H1 (cell line): ENCODE data around the gene DENND11. TPM values are rescaled to one million over a fixed set of nuclear protein-coding genes. Genes with fewer than 3 reads are reported as not detected.

Source experiments
- BACH1 ChIP-seq: IDR thresholded peaks from 2 replicates; pipeline ENCODE4 v1.6.1; 2012; ENCODE audit warnings: low read length, improper control_type of control experiment
- HDAC6 ChIP-seq: IDR thresholded peaks from one replicate; pipeline ENCODE4 v1.7.1; 2012; ENCODE audit warnings: low read depth, mild to moderate bottlenecking, inconsistent platforms, low read length, moderate library complexity
- SIX5 ChIP-seq: IDR thresholded peaks from 2 replicates; pipeline ENCODE4 v1.6.1; 2011; ENCODE audit warnings: mild to moderate bottlenecking, low read depth, low read length
- SP1 ChIP-seq: IDR thresholded peaks from 2 replicates; pipeline ENCODE4 v1.6.1; 2011; ENCODE audit warnings: low read depth, low read length
- TEAD4 ChIP-seq: IDR thresholded peaks from 2 replicates; pipeline ENCODE4 v1.6.1; 2012; ENCODE audit warnings: low read depth, low read length, inconsistent platforms, mixed read lengths
- ZNF274 ChIP-seq: IDR thresholded peaks from 2 replicates; pipeline ENCODE4 v1.7.0; 2012; ENCODE audit warnings: low read length, borderline replicate concordance; ENCODE audit errors: extremely low read depth
- polyA plus RNA-seq, 7 experiments: library from polyadenylated mRNA; depleted of rRNA in 3 of 7; stranded (reverse) in 5 of 7; unstranded in 2 of 7; fragments of >200 nt in 5 of 7; fragments of 200-250 nt in 2 of 7; gene quantifications; 1 replicate in 5 of 7; 2 replicates in 1 of 7; 4 replicates in 1 of 7; pipeline versions ENCODE4 v1.2.1 to v1.2.3, GENCODE V29; 2011 to 2013; ENCODE audit warnings: missing spikeins in 2 of 7, mixed read lengths in 2 of 7
- total RNA-seq: library from RNA; stranded (reverse); fragmentation: NEBNext Ultra II Directional; extraction: Animal tissue kit (Norgen Biotek cat#: 25700); gene quantifications from 2 replicates; pipeline ENCODE4 v1.2.1, GENCODE V29; 2021
- TF ChIP-seq, protein P1 (sequence below), 3 experiments: IDR thresholded peaks; 1 replicate in 2 of 3; 2 replicates in 1 of 3; pipeline versions ENCODE4 v1.5.1 to v1.6.1; 2011; ENCODE audit warnings: low read length in 3 of 3, mild to moderate bottlenecking in 3 of 3, inconsistent platforms in 2 of 3, low read depth in 1 of 3, moderate library complexity in 1 of 3; ENCODE audit not compliant: insufficient read depth in 1 of 3; ENCODE audit errors: control extremely low read depth in 1 of 3

DENND11 gene
- total and polyA plus RNA-seq, 2 of the 8 experiments (the other 6 are each of a cell fraction or from before 2014, with no cell fraction given) = 8.0 to 26.8 TPM

DNA sequence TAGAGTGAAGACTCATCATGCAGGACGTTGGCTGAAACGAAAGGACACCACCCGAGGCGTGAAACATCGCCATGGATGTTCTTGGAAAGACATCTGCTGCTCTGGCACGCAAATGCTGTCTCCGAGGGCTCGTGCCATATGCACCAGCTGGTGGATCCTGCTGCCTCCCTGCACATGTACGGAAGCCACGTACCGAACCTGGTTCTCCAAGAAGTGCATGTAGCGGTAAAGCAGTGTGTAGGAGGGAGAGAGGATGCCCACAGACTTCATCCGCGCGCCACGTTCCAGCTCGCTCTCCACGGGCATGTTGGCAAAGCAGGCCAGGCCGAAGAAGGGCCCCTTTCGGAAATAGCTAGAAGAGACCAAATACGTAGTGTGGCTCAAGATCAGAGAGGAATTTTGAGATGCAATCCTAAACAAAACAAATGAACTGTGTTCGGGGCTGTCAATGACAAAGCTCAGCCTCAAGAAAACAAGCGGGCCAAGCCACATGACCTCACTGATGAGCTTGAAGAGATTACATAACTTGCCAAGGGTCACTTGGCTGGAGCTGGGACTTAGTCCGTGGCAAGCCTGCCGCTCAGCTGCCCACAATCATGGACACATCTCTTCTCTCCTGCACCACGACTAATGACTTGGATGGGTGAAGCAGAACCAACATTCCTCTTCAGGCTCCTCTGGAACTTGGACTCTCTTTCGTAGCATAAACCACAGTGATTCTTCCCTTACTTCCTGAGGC is 16.5 kb downstream of the DENND11 start (continued):
- no peak for TF ChIP-seq HDAC6
- TF ChIP-seq ZNF274 = no peak
- no peak for TF ChIP-seq SIX5
- TF ChIP-seq BACH1 = no peak
- no peak for TF ChIP-seq TEAD4
- no peak for TF ChIP-seq SP1
- TF ChIP-seq, protein P1, sequence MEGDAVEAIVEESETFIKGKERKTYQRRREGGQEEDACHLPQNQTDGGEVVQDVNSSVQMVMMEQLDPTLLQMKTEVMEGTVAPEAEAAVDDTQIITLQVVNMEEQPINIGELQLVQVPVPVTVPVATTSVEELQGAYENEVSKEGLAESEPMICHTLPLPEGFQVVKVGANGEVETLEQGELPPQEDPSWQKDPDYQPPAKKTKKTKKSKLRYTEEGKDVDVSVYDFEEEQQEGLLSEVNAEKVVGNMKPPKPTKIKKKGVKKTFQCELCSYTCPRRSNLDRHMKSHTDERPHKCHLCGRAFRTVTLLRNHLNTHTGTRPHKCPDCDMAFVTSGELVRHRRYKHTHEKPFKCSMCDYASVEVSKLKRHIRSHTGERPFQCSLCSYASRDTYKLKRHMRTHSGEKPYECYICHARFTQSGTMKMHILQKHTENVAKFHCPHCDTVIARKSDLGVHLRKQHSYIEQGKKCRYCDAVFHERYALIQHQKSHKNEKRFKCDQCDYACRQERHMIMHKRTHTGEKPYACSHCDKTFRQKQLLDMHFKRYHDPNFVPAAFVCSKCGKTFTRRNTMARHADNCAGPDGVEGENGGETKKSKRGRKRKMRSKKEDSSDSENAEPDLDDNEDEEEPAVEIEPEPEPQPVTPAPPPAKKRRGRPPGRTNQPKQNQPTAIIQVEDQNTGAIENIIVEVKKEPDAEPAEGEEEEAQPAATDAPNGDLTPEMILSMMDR (IDR thresholded peaks at IDR 0.05; ENCODE audit: control extremely low read depth in 1 of 3, insufficient read depth in 1 of 3, low read depth in 1 of 3, low read length in 3 of 3) = no peak
- TF ChIP-seq, all 59 proteins: peak for 0
